IPS-18a (cell line): ENCODE results near the gene TMEM248.
"Not testable (repeated sequence)": the region's sequence is repeated elsewhere in the genome, so short reads cannot be mapped to it uniquely, and the experiment has no call there.

ENCODE experiments used
- H3K27ac ChIP-seq: one replicate; pipeline ENCODE4 v1.5.1; 2013; ENCODE audit warnings: low read length
- H3K27me3 ChIP-seq: one replicate; pipeline ENCODE4 v1.6.1; 2013; ENCODE audit warnings: mild to moderate bottlenecking, low read length; ENCODE audit not compliant: control insufficient read depth, insufficient read depth
- H3K36me3 ChIP-seq: one replicate; pipeline ENCODE4 v1.6.1; 2013; ENCODE audit warnings: low read depth, low read length; ENCODE audit not compliant: control insufficient read depth
- H3K4me1 ChIP-seq: one replicate; pipeline ENCODE4 v1.6.1; 2013; ENCODE audit warnings: low read depth, low read length; ENCODE audit not compliant: control insufficient read depth
- H3K4me3 ChIP-seq: one replicate; pipeline ENCODE4 v1.5.1; 2013; ENCODE audit warnings: low read length
- H3K9ac ChIP-seq: one replicate; pipeline ENCODE4 v1.6.1; 2013; ENCODE audit warnings: mild to moderate bottlenecking, low read length, moderate library complexity
- H3K9me3 ChIP-seq: one replicate; pipeline ENCODE4 v1.6.1; 2013; ENCODE audit warnings: low read depth, low read length; ENCODE audit not compliant: control insufficient read depth

Gene TMEM248

GRCh38 chr7:66911191-66911590 is 9.8 kb upstream of the TMEM248 start:
- H3K36me3 ChIP-seq, H3K4me3 ChIP-seq, H3K9me3 ChIP-seq, H3K4me1 ChIP-seq, H3K27ac ChIP-seq, H3K9ac ChIP-seq, H3K27me3 ChIP-seq: not testable (repeated sequence)

GRCh38 chr7:66912195-66912594 is 8.8 kb upstream of the TMEM248 start:
- Histone ChIP-seq H3K9me3 (no peaks in the 10 kb centered on the region), H3K27me3 (no peaks in the 10 kb centered on the region), H3K27ac (no peak overlapping the region), H3K4me3 (no peak overlapping the region), H3K9ac (no peak overlapping the region), H3K36me3 (no peaks in the 10 kb centered on the region), H3K4me1 (no peaks in the 10 kb centered on the region)

GRCh38 chr7:66913118-66914037 is 7.6 kb upstream of the TMEM248 start:
- Histone ChIP-seq H3K4me1 (no peaks in the 10 kb centered on the region), H3K9me3 (no peaks in the 10 kb centered on the region), H3K27ac (no peak overlapping the region), H3K36me3 (no peaks in the 10 kb centered on the region), H3K4me3 (no peak overlapping the region), H3K9ac (no peak overlapping the region), H3K27me3 (no peaks in the 10 kb centered on the region)

DNA sequence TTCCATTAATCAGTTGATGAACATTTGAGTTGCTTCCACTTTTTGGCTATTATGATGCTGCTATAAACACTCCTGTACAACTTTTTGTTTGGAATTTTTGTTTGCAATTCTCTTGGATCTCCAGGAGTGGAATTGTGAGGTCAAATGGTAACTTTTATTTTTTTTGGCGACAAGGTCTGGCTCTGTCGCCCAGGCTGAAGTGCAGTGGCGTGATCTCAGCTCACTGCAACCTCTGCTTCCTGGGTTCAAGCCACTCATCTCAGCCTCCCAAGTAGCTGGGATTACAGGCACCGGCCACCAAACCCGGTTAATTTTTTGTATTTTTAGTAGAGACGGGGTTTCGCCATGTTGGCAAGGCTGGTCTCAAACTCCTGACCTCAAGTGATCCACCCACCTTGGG is 3.1 kb upstream of the TMEM248 start:
- not testable (repeated sequence) for H3K4me1 ChIP-seq, H3K36me3 ChIP-seq, H3K27ac ChIP-seq

DNA sequence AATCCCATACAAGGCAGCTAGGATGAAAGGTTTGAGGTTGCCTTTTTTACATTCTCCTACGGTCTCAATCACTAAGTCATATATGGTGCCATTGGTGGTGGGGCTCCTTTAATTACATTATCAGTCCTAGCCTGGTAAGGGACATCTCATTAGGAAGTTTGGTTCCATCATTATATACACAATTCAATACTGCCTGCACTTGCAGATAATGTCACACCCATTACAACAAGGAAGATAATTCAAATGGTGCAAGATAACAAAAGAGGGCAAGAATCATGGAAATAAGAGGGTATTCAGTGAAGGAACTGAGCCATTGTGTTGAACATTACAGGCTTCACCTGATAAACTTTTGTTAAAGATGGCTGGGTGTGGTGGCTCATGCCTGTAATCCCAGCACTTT is 1.7 kb upstream of the TMEM248 start:
- peaks cover 7% of the 10 kb centered on the region for H3K4me1 ChIP-seq
- H3K9me3 ChIP-seq, result no peaks in the 10 kb centered on the region
- H3K27ac ChIP-seq, result no peak overlapping the region
- no peak overlapping the region for H3K9ac ChIP-seq
- no peaks in the 10 kb centered on the region for H3K27me3 ChIP-seq
- no peaks in the 10 kb centered on the region for H3K36me3 ChIP-seq
- H3K4me3 ChIP-seq, result no peak overlapping the region

More for the DNA sequence above, 3.1 kb upstream of the TMEM248 start:
- H3K27me3 ChIP-seq, H3K9ac ChIP-seq, H3K9me3 ChIP-seq, H3K4me3 ChIP-seq: not testable (repeated sequence)

- Histone ChIP-seq H3K4me3 (peak overlapping the region; percentile 85), H3K36me3 (no peaks in the 10 kb centered on the region), H3K27ac (no peak overlapping the region), H3K4me1 (peaks cover 7% of the 10 kb centered on the region), H3K9ac (no peak overlapping the region), H3K9me3 (no peaks in the 10 kb centered on the region), H3K27me3 (no peaks in the 10 kb centered on the region)
These were observed 1.3 kb upstream of the TMEM248 start for GRCh38 chr7:66919704-66920103.

DNA sequence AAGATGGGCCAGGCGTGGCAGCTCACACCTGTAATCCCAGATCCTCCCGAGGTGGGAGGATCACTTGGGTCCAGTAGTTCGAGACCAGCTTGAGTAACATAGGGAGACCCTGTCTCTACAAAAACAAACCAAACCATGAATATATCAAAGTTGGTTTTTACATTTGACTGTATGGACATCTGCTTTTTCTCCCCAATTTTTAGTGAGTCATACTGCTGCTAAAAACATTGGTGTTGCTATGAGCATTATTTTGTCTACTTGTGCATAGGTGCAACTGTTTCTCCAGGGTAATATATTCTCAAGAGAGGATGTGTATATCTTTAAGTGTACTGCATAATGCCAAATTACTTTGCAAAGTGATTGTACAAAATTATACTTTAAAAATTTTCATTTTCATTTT is 769 bp upstream of the TMEM248 start:
- no peaks in the 10 kb centered on the region for H3K27me3 ChIP-seq
- H3K9ac ChIP-seq, result no peak overlapping the region
- H3K4me1 ChIP-seq, result peaks cover 7% of the 10 kb centered on the region
- no peak overlapping the region for H3K27ac ChIP-seq
- no peaks in the 10 kb centered on the region for H3K36me3 ChIP-seq
- H3K4me3 ChIP-seq, result peak overlapping the region; percentile 85
- H3K9me3 ChIP-seq, result no peaks in the 10 kb centered on the region

GRCh38 chr7:66921396-66921917 is 432 bp downstream of the TMEM248 start:
- H3K4me1 ChIP-seq, result peaks cover 7% of the 10 kb centered on the region
- no peak overlapping the region for H3K27ac ChIP-seq

DNA sequence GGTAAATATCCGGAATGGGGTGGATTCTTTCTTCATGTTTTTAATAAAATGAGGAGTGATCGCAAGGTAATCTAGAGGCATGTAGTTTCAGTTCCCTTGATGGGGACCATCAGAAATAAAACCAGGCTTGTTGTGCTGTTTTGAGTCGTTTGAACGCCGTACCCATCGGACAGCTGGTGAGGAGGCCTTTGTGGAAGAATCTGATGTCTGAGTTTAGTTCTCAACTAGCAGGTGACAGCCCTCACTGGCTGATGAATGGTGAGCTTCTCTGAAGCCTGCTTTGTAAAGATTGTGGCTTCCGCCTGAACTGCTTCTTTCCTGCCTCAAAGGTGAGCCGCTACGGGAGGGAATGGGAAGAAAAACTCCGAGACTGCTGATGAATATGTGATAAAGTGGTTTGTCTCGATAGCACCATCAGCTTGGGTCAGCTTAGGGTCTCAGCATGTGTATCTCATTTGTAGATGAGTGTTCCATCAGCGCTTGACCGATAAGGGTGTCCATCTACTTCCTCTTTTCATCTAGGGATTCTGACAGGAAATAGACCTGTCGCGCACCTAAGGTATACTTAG is 977 bp downstream of the TMEM248 start:
- no peak overlapping the region for H3K27ac ChIP-seq

More at GRCh38 chr7:66921396-66921917, 432 bp downstream of the TMEM248 start:
- peak overlapping the region; percentile 85 for H3K4me3 ChIP-seq
- no peaks in the 10 kb centered on the region for H3K27me3 ChIP-seq
- H3K9me3 ChIP-seq, result no peaks in the 10 kb centered on the region
- peak overlapping the region; percentile 78 for H3K9ac ChIP-seq
- H3K36me3 ChIP-seq, result no peaks in the 10 kb centered on the region

GRCh38 chr7:66925255-66925654 is 4.2 kb downstream of the TMEM248 start:
- H3K9ac ChIP-seq, result no peak overlapping the region
- H3K4me1 ChIP-seq, result peaks cover 13% of the 10 kb centered on the region
- H3K4me3 ChIP-seq, result no peak overlapping the region
- H3K36me3 ChIP-seq, result no peaks in the 10 kb centered on the region
- H3K27me3 ChIP-seq, result no peaks in the 10 kb centered on the region
- no peak overlapping the region for H3K27ac ChIP-seq
- no peaks in the 10 kb centered on the region for H3K9me3 ChIP-seq

More for the DNA sequence above, 977 bp downstream of the TMEM248 start:
- no peaks in the 10 kb centered on the region for H3K9me3 ChIP-seq
- H3K36me3 ChIP-seq, result no peaks in the 10 kb centered on the region
- peak overlapping the region; percentile 78 for H3K9ac ChIP-seq
- peak overlapping the region; percentile 85 for H3K4me3 ChIP-seq
- H3K27me3 ChIP-seq, result no peaks in the 10 kb centered on the region
- peaks cover 7% of the 10 kb centered on the region for H3K4me1 ChIP-seq

GRCh38 chr7:66927348-66927948 is 6.4 kb downstream of the TMEM248 start:
- Histone ChIP-seq H3K27me3 (no peaks in the 10 kb centered on the region), H3K9ac (no peak overlapping the region), H3K27ac (no peak overlapping the region), H3K36me3 (no peaks in the 10 kb centered on the region), H3K4me3 (no peak overlapping the region), H3K9me3 (no peaks in the 10 kb centered on the region), H3K4me1 (peaks cover 9% of the 10 kb centered on the region)
